Esophagus squamous epithelium (tissue), 4 donors: ENCODE results near the gene C19orf44.
"Not testable (repeated sequence)": the region's sequence is repeated elsewhere in the genome, so short reads cannot be mapped to it uniquely, and the experiment has no call there.

Source experiments
- CTCF ChIP-seq, 6 experiments: fragments of 450-650 bp in 4 of 6; fragments of 200-600 bp in 2 of 6; sonication (generic) in 2 of 6; IDR thresholded peaks; one replicate each; pipeline ENCODE4 v1.5.1; 2016 to 2019; ENCODE audit warnings: antibody characterized with exemption in 6 of 6, mild to moderate bottlenecking in 4 of 6, moderate library complexity in 4 of 6
- POLR2A ChIP-seq, 4 donors: fragments of 450-650 bp; IDR thresholded peaks; one replicate each; pipeline ENCODE4 v1.6.1; 2017; ENCODE audit warnings: antibody characterized with exemption in 4 of 4, mild to moderate bottlenecking in 4 of 4, moderate library complexity in 3 of 4

- not testable (repeated sequence) for TF ChIP-seq CTCF, POLR2A (IDR thresholded peaks at IDR 0.05)
Measured at GRCh38 chr19:16512611-16513010, 16.4 kb downstream of the C19orf44 start.
